GM12872 (cell line): ENCODE data around the gene TOP3B.

Experiments used
- TF ChIP-seq, protein P1 (sequence below): IDR thresholded peaks from 3 replicates; pipeline ENCODE4 v1.5.1; 2011; ENCODE audit warnings: low read depth, mild to moderate bottlenecking, low read length, moderate library complexity; ENCODE audit not compliant: insufficient read depth

TOP3B gene

DNA sequence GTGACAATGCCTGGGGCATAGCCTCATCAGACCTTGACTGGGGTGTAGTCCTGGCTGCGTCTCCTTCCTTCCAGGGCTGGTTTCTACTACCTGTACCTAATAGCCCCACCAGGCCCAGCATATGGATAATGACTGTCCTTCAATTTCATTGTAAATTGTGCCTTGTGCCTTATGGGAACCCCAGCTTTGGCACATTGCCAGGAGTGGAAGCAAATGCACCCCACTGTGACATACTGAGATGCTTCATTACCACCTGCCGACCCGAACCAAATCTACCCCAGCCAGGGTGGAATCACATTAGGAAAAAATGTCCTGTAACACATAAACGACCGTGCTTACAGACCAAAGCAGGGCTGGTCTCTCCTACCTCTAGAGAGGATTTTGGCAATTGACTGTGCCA lies 7.3 kb downstream of the TOP3B start:
- TF ChIP-seq, protein P1, sequence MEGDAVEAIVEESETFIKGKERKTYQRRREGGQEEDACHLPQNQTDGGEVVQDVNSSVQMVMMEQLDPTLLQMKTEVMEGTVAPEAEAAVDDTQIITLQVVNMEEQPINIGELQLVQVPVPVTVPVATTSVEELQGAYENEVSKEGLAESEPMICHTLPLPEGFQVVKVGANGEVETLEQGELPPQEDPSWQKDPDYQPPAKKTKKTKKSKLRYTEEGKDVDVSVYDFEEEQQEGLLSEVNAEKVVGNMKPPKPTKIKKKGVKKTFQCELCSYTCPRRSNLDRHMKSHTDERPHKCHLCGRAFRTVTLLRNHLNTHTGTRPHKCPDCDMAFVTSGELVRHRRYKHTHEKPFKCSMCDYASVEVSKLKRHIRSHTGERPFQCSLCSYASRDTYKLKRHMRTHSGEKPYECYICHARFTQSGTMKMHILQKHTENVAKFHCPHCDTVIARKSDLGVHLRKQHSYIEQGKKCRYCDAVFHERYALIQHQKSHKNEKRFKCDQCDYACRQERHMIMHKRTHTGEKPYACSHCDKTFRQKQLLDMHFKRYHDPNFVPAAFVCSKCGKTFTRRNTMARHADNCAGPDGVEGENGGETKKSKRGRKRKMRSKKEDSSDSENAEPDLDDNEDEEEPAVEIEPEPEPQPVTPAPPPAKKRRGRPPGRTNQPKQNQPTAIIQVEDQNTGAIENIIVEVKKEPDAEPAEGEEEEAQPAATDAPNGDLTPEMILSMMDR, result no peak

DNA sequence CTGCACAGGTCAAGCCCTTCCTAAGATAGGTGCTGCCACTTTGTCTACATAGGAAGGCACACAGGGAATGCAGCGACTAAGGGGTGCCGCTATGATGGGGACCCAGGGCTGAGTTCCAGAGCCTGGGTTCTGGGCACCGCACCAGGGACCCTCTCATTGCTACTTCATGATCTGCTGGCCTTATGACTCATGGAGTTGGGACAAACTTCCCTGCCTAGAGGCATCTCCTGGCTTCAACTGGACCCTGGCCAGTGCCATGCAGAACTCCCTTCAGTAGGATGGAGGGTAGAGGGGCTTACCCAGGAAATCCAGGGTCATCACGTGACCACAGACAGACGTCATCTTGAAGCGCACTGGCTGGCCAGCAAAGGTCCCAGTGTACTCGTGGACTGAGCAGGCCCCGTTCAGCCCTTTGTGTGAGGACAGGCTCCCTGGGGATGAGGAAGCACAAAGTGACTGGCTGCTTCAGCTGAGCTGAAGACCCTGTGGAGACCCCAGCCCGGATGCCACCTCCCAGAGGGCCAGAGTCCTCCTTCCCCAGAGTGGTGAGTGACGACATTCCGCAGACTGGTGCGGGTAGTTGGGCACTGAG lies 8.4 kb downstream of the TOP3B start:
- TF ChIP-seq, protein P1, result no peak

DNA sequence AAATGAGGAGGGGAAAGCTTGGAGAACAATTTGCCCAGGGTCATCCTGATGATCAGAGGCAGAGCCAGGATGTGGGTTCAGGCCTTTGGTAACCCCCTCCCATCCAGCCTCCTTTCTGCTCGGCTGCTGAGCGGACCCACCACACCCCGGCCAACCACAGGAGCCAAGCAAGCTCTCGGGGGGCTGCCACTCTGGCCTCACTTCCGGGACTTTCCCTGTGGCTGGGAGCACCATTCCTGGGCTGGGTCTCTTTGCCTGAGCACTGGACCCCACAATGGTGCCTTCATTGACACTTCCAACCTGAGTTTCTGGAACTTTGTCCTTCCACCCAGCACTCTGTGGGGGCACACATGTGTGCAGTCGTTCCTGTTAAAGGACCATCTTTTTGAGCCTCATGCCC lies 9.8 kb downstream of the TOP3B start:
- TF ChIP-seq, protein P1, result no peak

DNA sequence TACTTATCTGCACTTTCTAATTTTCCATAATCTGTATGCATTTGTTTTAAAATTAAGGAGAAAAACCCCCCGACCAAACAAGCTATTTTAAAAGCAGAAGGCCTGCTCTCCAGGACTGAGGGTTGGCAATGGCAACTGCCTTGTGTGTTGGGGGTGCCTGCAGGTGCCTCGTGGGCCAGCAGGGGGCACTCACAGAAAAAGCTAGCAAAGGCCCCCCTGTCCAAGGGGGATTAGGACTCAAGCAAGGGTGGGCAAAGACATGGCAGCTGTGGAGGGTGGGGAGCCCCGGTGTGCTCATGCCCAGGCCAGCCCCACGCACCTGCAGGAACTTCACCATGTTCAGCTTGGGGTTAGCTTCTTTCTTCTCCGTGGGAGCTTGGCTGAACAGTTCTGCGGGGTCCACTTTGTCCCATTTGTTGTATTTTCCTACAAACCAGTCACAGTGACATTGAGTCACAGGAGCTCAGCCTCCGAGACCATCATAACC lies 10.3 kb downstream of the TOP3B start:
- TF ChIP-seq, protein P1, result peak; percentile 95

DNA sequence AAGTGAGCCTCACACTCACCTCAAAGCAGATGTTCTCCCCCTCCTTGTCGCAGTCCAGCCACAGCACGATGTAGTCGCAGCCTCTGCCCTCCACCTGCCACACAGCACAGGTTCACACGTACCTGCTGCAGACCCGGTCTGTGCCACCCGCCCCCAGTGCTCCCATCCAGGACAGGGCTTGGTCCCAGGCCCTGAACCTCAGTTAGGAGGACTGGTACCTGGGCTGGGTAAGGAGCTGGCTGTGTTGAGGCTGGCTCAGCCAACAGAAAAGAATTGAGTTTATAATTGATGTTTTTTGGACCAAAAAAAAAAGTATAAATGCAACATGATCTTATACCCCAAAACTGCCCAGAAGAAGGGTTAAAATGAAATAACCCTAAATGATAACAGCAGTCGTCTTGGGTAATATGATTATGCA lies 10.7 kb downstream of the TOP3B start:
- TF ChIP-seq, protein P1, result no peak

DNA sequence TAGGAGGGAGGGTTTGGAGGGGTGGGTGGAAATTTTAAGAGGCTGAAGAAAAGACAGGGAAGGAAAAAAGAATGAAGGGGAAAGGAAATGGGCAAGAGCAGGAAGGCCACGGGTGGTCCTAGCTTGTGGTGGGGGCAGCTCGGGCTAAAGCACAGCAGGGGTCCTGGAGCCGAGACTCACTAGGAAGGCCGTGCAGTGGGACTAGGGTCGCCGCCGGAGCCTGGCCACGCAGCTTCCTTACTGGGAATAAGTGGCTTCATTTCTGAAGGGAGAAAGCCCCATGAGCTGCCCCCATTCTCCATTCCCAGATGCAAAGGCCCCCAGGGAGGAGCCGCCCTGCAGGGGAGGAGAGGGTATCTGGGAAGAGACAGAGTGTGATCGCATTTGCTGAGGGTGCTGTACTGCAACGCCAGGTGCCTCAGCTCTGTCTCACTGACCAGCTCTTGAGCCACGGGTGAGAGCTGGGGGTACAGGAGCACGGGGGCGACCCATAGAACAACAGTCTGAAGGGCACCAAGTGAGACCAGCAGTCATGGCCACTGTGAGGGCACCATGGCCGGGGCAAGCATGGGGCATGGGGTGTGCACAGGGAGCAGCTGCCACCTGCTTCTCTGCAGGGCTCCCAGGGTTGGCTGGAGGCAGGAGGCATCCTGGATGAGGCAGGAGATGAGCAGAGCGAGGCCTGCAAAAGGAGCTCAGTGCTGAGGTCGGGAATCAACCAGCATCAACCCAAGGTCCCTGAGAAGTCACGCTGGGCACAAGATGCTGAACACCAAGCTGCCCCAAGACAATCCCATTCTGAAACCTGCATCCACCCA lies 11.6 kb downstream of the TOP3B start:
- TF ChIP-seq, protein P1, result no peak

DNA sequence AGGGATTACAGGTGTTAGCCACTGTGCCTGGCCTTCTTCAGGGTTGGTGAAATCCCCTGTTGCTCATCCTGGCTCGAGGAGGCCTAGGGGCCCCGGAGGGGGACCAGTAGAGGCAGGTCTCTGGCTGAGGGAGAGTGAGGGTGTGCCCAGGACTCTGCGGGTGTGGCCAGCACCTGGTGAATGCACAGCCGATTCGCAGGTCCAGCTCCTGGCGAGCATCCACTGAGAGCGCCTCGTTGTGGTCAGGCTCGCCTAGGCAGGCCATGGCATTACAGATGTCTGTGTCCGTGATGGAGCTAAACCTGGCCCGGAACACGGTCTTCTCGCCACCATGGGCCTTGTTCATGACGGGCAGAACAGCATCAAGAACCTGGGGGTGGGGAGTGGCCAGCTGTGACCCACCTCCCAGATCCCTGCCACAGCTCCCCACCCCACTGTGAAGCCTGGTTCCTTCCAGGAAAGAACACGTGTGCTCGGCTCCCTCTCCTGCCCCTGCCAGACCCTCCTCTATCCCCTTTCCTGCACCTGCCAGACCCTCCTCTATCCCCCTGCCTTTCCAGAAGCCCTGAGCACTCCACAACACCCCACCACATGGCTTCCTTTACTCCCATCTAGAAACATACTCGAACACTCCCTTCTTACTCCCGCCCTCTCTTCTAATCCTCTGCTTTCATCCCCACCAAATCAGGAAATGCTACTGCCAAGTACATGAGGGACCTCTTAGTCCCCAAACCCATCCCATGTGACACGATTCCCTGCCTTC lies 12.4 kb downstream of the TOP3B start:
- TF ChIP-seq, protein P1, result no peak
